ENCODE results near the gene SURF4. TPM values are rescaled to one million over a fixed set of nuclear protein-coding genes. Genes with fewer than 3 reads are reported as not detected.

SURF4 gene
- total and polyA plus RNA-seq, 2 donors (not counting 1 experiment from before 2014, with no cell fraction given): 34.7 to 43.8 TPM

DNA sequence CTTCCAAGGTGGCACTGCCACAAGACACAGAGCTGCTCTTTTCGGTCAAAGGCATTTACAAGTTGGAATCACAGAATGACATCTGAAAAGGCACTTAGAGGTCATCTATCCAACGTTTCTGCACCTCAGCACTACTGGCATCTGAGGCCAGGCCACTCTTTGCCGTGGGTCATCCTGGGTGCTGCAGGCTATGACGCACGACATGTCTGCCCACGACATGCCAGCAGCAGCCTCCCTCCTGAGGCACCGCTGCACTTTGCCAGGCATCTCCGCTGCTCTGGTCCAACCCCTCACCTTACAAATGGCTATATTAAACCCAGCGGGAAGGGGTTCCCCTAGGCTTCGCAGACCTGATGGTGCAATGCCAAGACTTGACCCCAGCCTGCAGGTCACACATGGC is 8.1 kb downstream of the SURF4 start:
- intact Hi-C loops (cut with micrococcal nuclease): no loop called here
- DNase-seq (no peak), ATAC-seq (ENCODE audit: low read depth) (no peak)
- Mint-ChIP-seq H3K27me3 (no peaks in the 10 kb centered on the region), H3K27ac (no peak overlapping the region), H3K4me1 (peaks cover 43% of the 10 kb centered on the region), H3K4me3 (no peak overlapping the region), H3K9me3 (ENCODE audit: insufficient read depth) (no peaks in the 10 kb centered on the region)
- 97% methylated on average over 10 of the region's 10 CpGs for WGBS (ENCODE audit: insufficient coverage)
- no peak overlapping the region for H3K4me3 ChIP-seq (ENCODE audit: control extremely low read depth in 1 of 5, extremely low read depth in 1 of 5, insufficient read depth in 1 of 5, low read depth in 2 of 5, low read length in 4 of 5)
- ChIA-PET POLR2A (no interaction called here), CTCF (no interaction called here)
- peaks cover 0 to 74% of the 10 kb centered on the region in 2 experiments for H3K36me3 ChIP-seq (replicated peaks in 1 of 2; ENCODE audit: control extremely low read depth in 1 of 2, control insufficient read depth in 1 of 2, extremely low read depth in 1 of 2, insufficient read depth in 2 of 2, low read length in 1 of 2)
- no peak overlapping the region for H2AFZ ChIP-seq (ENCODE audit: insufficient read depth, low read depth, low read length, poor library complexity, severe bottlenecking)
- H3K9me3 ChIP-seq (ENCODE audit: control extremely low read depth in 1 of 3, control insufficient read depth in 2 of 3, insufficient read depth in 1 of 3, low read length in 2 of 3): no peaks in the 10 kb centered on the region
- no peak overlapping the region for H3K27ac ChIP-seq (ENCODE audit: low read length in 2 of 2)
- peaks cover 88% of the 10 kb centered on the region for H4K20me1 ChIP-seq (ENCODE audit: control insufficient read depth, insufficient read depth, low read length, poor library complexity, severe bottlenecking)
- H3K4me2 ChIP-seq (replicated peaks; ENCODE audit: low read depth, low read length, poor library complexity, severe bottlenecking): no peak overlapping the region
- peaks cover 23 to 36% of the 10 kb centered on the region in 2 donors for H3K4me1 ChIP-seq (ENCODE audit: control insufficient read depth in 2 of 2, insufficient read depth in 2 of 2, low read length in 2 of 2)
- H3K27me3 ChIP-seq (replicated peaks in 1 of 4; ENCODE audit: control extremely low read depth in 1 of 4, control insufficient read depth in 3 of 4, insufficient read depth in 4 of 4, low read length in 3 of 4): no peaks in the 10 kb centered on the region
- peaks cover 72% of the 10 kb centered on the region for H3K79me2 ChIP-seq (ENCODE audit: control insufficient read depth, insufficient read depth, low read length)
- no peak overlapping the region for H3K9ac ChIP-seq (ENCODE audit: low read length)
- TF ChIP-seq, protein P1, sequence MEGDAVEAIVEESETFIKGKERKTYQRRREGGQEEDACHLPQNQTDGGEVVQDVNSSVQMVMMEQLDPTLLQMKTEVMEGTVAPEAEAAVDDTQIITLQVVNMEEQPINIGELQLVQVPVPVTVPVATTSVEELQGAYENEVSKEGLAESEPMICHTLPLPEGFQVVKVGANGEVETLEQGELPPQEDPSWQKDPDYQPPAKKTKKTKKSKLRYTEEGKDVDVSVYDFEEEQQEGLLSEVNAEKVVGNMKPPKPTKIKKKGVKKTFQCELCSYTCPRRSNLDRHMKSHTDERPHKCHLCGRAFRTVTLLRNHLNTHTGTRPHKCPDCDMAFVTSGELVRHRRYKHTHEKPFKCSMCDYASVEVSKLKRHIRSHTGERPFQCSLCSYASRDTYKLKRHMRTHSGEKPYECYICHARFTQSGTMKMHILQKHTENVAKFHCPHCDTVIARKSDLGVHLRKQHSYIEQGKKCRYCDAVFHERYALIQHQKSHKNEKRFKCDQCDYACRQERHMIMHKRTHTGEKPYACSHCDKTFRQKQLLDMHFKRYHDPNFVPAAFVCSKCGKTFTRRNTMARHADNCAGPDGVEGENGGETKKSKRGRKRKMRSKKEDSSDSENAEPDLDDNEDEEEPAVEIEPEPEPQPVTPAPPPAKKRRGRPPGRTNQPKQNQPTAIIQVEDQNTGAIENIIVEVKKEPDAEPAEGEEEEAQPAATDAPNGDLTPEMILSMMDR (IDR thresholded peaks at IDR 0.05): no peak
- TF ChIP-seq EZH2 (IDR thresholded peaks at IDR 0.05; ENCODE audit: borderline replicate concordance, insufficient read depth, low read depth, low read length, poor library complexity, severe bottlenecking): no peak

DNA sequence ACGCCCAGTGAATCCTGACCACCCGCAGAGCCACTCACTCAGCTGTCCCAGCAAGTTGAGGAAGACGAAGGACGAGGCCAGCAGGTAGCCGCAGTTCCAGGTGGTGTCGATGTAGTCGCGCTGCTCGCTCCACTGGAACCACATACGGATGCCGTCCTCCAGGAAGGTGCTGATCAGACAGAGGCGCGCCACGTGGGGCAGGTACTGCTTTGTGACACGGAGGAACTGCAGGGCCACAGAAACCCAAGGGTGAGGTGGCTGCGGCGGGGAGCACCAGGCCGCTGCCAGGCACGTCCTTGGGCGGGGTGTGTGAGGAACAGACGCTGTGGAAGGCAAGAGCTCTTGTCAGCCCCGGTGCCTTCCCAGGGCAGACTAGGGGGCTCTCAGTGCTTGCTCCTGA is 8.6 kb downstream of the SURF4 start:
- peaks cover 38% of the 10 kb centered on the region for H3K4me1 Mint-ChIP-seq
- no peak overlapping the region for H3K27ac ChIP-seq (ENCODE audit: low read length in 2 of 2)
- H3K4me3 ChIP-seq (ENCODE audit: control extremely low read depth in 1 of 5, extremely low read depth in 1 of 5, insufficient read depth in 1 of 5, low read depth in 2 of 5, low read length in 4 of 5): no peak overlapping the region
- H4K20me1 ChIP-seq (ENCODE audit: control insufficient read depth, insufficient read depth, low read length, poor library complexity, severe bottlenecking): peaks cover 82% of the 10 kb centered on the region
- no peaks in the 10 kb centered on the region for H3K9me3 ChIP-seq (ENCODE audit: control extremely low read depth in 1 of 3, control insufficient read depth in 2 of 3, insufficient read depth in 1 of 3, low read length in 2 of 3)
- H3K4me1 ChIP-seq (ENCODE audit: control insufficient read depth in 2 of 2, insufficient read depth in 2 of 2, low read length in 2 of 2): peaks cover 22 to 30% of the 10 kb centered on the region in 2 donors
- ATAC-seq (ENCODE audit: low read depth) (no peak), DNase-seq (no peak)
- peaks cover 67% of the 10 kb centered on the region for H3K79me2 ChIP-seq (ENCODE audit: control insufficient read depth, insufficient read depth, low read length)
- 96% methylated on average over 22 of the region's 22 CpGs for WGBS (ENCODE audit: insufficient coverage)
- no peak overlapping the region for H3K27ac Mint-ChIP-seq
- TF ChIP-seq, protein P1 (IDR thresholded peaks at IDR 0.05): no peak
- no peak for TF ChIP-seq EZH2 (IDR thresholded peaks at IDR 0.05; ENCODE audit: borderline replicate concordance, insufficient read depth, low read depth, low read length, poor library complexity, severe bottlenecking)
- H2AFZ ChIP-seq (ENCODE audit: insufficient read depth, low read depth, low read length, poor library complexity, severe bottlenecking): no peak overlapping the region
- intact Hi-C loops (cut with micrococcal nuclease): no loop called here
- ChIA-PET CTCF (no interaction called here), POLR2A (no interaction called here)
- no peak overlapping the region for H3K9ac ChIP-seq (ENCODE audit: low read length)
- peaks cover 0 to 74% of the 10 kb centered on the region in 2 experiments for H3K36me3 ChIP-seq (replicated peaks in 1 of 2; ENCODE audit: control extremely low read depth in 1 of 2, control insufficient read depth in 1 of 2, extremely low read depth in 1 of 2, insufficient read depth in 2 of 2, low read length in 1 of 2)
- no peak overlapping the region for H3K4me2 ChIP-seq (replicated peaks; ENCODE audit: low read depth, low read length, poor library complexity, severe bottlenecking)
- no peak overlapping the region for H3K4me3 Mint-ChIP-seq
- H3K27me3 Mint-ChIP-seq: no peaks in the 10 kb centered on the region
- H3K27me3 ChIP-seq (replicated peaks in 1 of 4; ENCODE audit: control extremely low read depth in 1 of 4, control insufficient read depth in 3 of 4, insufficient read depth in 4 of 4, low read length in 3 of 4): no peaks in the 10 kb centered on the region
- no peaks in the 10 kb centered on the region for H3K9me3 Mint-ChIP-seq (ENCODE audit: insufficient read depth)
